Stomach smooth muscle (tissue), 2 donors: ENCODE results near the gene GYS1.

Experiments
- H3K27ac ChIP-seq: one replicate; pipeline ENCODE4 v1.7.0; 2013; ENCODE audit warnings: mild to moderate bottlenecking, low read length, inconsistent platforms
- H3K27me3 ChIP-seq, 2 donors: one replicate each; pipeline ENCODE4 v1.7.0; 2013; ENCODE audit warnings: low read length in 2 of 2; ENCODE audit not compliant: insufficient read depth in 2 of 2, control insufficient read depth in 1 of 2
- H3K36me3 ChIP-seq, 2 donors: one replicate each; pipeline ENCODE4 v1.7.0; 2013; ENCODE audit warnings: low read length in 2 of 2; ENCODE audit not compliant: control insufficient read depth in 2 of 2, insufficient read depth in 2 of 2
- H3K4me1 ChIP-seq: one replicate; pipeline ENCODE4 v1.7.0; 2013; ENCODE audit warnings: low read length; ENCODE audit not compliant: control insufficient read depth, insufficient read depth
- H3K4me3 ChIP-seq, 2 donors: one replicate each; pipeline ENCODE4 v1.7.0; 2013; ENCODE audit warnings: low read length in 2 of 2
- H3K9ac ChIP-seq, 2 donors: one replicate each; pipeline ENCODE4 v1.7.0; 2013; ENCODE audit warnings: low read length in 2 of 2, mild to moderate bottlenecking in 1 of 2
- H3K9me3 ChIP-seq, 2 donors: one replicate each; pipeline ENCODE4 v1.7.0; 2013; ENCODE audit warnings: low read length in 2 of 2; ENCODE audit not compliant: control insufficient read depth in 2 of 2
- donor health status: healthy.
- donor health status: Pancreatic carcinoma.

Gene GYS1

GRCh38 chr19:48987323-48987722 is 5.8 kb downstream of the GYS1 start:
- no peak overlapping the region for H3K9ac ChIP-seq
- no peak overlapping the region for H3K4me3 ChIP-seq
- H3K36me3 ChIP-seq: peaks cover 24 to 44% of the 10 kb centered on the region in 2 donors
- H3K27ac ChIP-seq: no peak overlapping the region
- H3K9me3 ChIP-seq: no peaks in the 10 kb centered on the region
- H3K27me3 ChIP-seq: no peaks in the 10 kb centered on the region
- H3K4me1 ChIP-seq: peaks cover 24% of the 10 kb centered on the region

DNA sequence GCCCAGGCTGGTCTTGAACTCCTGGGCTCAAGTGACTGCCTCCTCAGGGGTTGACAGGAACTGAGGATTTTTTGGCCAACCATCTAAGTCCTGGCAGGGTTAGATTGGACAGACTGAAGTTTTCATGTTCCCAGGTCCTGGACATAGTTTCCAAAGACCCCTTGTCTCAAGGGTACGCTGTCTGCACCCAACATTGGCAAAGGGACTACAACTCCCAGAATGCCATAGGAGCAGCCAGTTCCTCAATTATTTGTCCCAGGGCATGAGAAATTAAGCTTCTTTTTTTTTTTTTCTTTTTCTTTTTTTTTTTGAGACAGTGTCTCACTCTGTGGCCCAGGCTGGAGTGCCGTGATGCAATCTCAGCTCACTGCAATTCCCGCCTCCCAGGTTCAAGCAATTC is 6.9 kb downstream of the GYS1 start:
- no peaks in the 10 kb centered on the region for H3K27me3 ChIP-seq
- H3K4me3 ChIP-seq: no peak overlapping the region
- no peaks in the 10 kb centered on the region for H3K9me3 ChIP-seq
- H3K27ac ChIP-seq: no peak overlapping the region
- H3K36me3 ChIP-seq: peaks cover 29 to 52% of the 10 kb centered on the region in 2 donors
- H3K9ac ChIP-seq: no peak overlapping the region
- H3K4me1 ChIP-seq: peaks cover 13% of the 10 kb centered on the region

DNA sequence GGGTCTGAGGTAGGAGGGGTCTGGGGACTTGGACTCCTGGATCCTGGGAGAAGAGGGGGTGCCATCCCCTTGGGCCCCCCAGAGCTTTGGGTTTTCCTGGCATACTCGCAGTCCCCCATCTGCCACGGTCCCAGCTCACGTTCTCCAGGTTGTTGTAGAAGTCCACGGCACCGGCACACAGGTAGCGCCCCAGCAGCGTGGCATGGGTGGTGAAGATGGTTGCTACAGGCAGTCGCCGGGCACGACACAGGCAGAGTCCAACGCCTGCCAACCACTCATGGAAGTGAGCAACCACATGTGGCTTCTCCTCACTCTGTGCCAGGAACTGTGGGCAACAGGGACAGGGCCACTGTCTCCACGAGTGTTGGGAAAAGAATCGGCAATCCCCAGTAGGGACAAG is 7.4 kb downstream of the GYS1 start:
- Histone ChIP-seq H3K9ac (no peak overlapping the region), H3K4me3 (no peak overlapping the region), H3K27ac (no peak overlapping the region), H3K9me3 (no peaks in the 10 kb centered on the region), H3K36me3 (peaks cover 29 to 52% of the 10 kb centered on the region in 2 donors), H3K4me1 (peaks cover 8% of the 10 kb centered on the region), H3K27me3 (no peaks in the 10 kb centered on the region)

GRCh38 chr19:48982280-48982679 is 10.8 kb downstream of the GYS1 start:
- no peak overlapping the region for H3K4me3 ChIP-seq
- peaks cover 13% of the 10 kb centered on the region for H3K4me1 ChIP-seq
- H3K27ac ChIP-seq: no peak overlapping the region
- H3K27me3 ChIP-seq: no peaks in the 10 kb centered on the region
- no peak overlapping the region for H3K9ac ChIP-seq
- H3K9me3 ChIP-seq: no peaks in the 10 kb centered on the region
- peaks cover 32 to 47% of the 10 kb centered on the region in 2 donors for H3K36me3 ChIP-seq

DNA sequence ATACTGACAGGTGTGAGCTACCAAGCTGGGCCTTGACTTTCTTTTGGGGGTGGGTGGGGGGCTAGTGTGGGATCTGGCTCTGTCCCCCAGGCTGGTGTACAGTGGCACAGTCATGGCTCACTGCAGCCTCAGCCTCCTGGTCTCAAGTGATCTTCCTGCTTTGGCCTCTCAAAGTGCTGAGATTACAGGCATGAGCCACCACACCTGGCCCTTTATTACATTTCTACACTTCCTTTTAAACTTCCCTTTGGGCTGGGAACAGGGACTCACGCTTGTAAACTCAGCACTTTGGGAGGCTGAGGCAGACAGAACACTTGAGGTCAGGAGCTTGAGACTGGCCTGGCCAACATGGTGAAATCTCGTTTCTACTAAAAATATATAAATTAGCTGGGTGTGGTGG is 16.0 kb downstream of the GYS1 start:
- Histone ChIP-seq H3K27ac (no peak overlapping the region), H3K36me3 (peaks cover 25 to 33% of the 10 kb centered on the region in 2 donors), H3K9ac (no peak overlapping the region), H3K4me1 (peaks cover 13% of the 10 kb centered on the region), H3K9me3 (no peaks in the 10 kb centered on the region), H3K27me3 (no peaks in the 10 kb centered on the region), H3K4me3 (no peak overlapping the region)

DNA sequence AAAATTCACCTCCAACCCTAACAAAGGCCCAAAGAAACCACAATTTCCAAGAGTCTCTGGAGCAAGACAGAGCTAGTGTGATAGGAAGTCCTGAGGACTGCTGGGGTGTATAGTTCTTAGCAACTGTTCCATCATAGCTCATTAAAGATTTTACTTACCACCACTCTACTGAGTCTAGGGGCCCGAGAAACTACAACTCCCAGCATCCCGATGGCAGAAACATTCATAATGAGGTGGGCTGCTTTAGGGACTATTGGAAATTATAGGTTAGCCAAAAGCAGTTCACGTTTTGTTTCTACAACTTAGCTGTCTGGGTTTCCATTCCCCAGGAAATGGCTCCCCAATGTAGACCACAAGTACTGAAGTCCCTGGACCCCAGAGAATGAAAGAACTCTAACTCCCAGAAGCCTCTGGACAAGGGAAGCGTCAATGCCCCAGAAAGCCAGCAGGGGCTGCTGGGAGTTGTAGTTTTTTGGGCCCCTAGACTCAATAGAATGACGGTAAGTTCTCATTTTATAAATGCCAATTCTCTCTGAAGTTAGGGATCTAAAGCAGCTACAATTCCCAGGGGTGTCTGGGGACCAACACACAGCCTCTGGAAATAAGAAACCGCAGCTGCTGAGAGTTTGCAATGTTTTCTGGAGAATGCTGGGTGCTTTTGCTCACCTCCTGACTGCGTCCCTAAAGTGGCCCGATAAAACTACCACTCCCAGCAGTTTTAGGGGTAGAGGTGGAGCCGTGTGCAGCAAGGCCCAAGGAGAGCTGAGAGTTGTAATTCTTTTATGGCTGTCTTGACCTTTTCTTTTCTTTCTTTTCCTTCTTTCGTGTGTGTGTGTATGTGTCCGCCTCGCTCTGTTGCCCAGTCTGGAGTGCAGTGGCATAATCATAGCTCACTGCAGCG is 16.9 kb downstream of the GYS1 start:
- no peak overlapping the region for H3K27ac ChIP-seq
- H3K4me3 ChIP-seq: no peak overlapping the region
- H3K4me1 ChIP-seq: peaks cover 13% of the 10 kb centered on the region
- H3K9me3 ChIP-seq: no peaks in the 10 kb centered on the region
- no peak overlapping the region for H3K9ac ChIP-seq
- H3K27me3 ChIP-seq: no peaks in the 10 kb centered on the region
- H3K36me3 ChIP-seq: peaks cover 23 to 29% of the 10 kb centered on the region in 2 donors

- no peak overlapping the region for H3K9ac ChIP-seq
- H3K27me3 ChIP-seq: no peaks in the 10 kb centered on the region
- H3K36me3 ChIP-seq: peaks cover 28 to 45% of the 10 kb centered on the region in 2 donors
- H3K4me3 ChIP-seq: peak overlapping the region in 1 of 2 donors; percentile 15
- H3K4me1 ChIP-seq: peaks cover 24% of the 10 kb centered on the region
- H3K9me3 ChIP-seq: no peaks in the 10 kb centered on the region
- H3K27ac ChIP-seq: no peak overlapping the region
Measured at GRCh38 chr19:48970923-48971395, 22.1 kb downstream of the GYS1 start.

GRCh38 chr19:48970139-48970766 is 22.9 kb downstream of the GYS1 start:
- H3K9ac ChIP-seq: no peak overlapping the region
- no peak overlapping the region for H3K4me3 ChIP-seq
- no peak overlapping the region for H3K27ac ChIP-seq
- peaks cover 25% of the 10 kb centered on the region for H3K4me1 ChIP-seq
- H3K9me3 ChIP-seq: no peaks in the 10 kb centered on the region
- peaks cover 28 to 45% of the 10 kb centered on the region in 2 donors for H3K36me3 ChIP-seq
- H3K27me3 ChIP-seq: no peaks in the 10 kb centered on the region

- H3K27me3 ChIP-seq: no peaks in the 10 kb centered on the region
- no peak overlapping the region for H3K27ac ChIP-seq
- peaks cover 27 to 43% of the 10 kb centered on the region in 2 donors for H3K36me3 ChIP-seq
- H3K9ac ChIP-seq: no peak overlapping the region
- H3K4me3 ChIP-seq: no peak overlapping the region
- peaks cover 28% of the 10 kb centered on the region for H3K4me1 ChIP-seq
- no peaks in the 10 kb centered on the region for H3K9me3 ChIP-seq
Measured at GRCh38 chr19:48969276-48970138, 23.6 kb downstream of the GYS1 start.

- no peaks in the 10 kb centered on the region for H3K9me3 ChIP-seq
- peaks cover 20 to 36% of the 10 kb centered on the region in 2 donors for H3K36me3 ChIP-seq
- no peaks in the 10 kb centered on the region for H3K27me3 ChIP-seq
- no peak overlapping the region for H3K4me3 ChIP-seq
- peaks cover 35% of the 10 kb centered on the region for H3K4me1 ChIP-seq
- H3K27ac ChIP-seq: peak overlapping the region; percentile 18
- no peak overlapping the region for H3K9ac ChIP-seq
Measured at GRCh38 chr19:48968813-48969218, 24.3 kb downstream of the GYS1 start.
